GM04504 (cell line): ENCODE data around the gene DOK5.
"Not testable (repeated sequence)": the region's sequence is repeated elsewhere in the genome, so short reads cannot be mapped to it uniquely, and the experiment has no call there.

Source experiments
- DNase-seq: peaks from one replicate; pipeline ENCODE4 v3.0.0-alpha.2; 2012; ENCODE audit warnings: low read depth

Gene DOK5

DNA sequence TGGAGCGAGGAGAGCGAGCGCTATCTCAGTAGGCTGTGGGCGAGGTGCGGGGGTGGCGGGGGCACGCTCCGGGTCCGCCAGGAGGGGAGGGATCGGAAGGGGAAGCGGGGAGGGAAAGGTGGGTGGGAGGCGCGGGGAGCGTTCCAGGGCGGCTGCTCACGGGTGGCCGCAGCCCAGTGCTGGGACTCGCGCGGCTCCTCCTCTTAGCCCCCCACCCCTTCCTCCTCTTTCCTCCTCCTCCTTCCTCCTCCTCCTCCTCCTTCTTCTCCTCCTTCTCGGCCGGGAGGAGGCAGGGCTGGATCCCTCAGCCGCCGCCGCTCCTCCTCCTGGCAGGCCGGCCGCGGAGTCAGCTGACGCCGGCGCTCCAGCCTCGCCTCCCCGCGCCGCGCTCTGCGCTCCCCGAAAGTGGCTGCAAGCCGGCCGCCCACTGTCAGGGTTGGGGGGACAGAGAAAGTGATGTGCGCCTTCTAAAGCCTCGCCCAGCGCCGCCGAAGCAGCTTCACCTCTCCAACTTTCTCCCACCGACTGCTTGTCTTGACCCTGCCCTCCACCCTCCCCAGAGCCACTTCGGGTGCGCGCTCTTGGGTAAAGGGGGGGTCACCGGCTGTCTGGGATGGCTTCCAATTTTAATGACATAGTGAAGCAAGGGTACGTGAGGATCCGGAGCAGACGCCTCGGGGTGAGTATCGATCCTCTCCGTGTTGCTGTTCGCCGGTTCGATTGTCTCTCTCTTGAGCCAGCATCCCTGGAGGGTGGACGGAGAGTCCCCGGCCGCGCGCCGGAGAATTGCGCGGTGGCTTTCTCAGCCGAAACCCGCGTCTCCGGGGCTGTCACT, at the start of gene DOK5:
Gene DOK5, plus strand, starts transcription at position 260 of the 835 bp plus-strand sequence. Its CDS starts 354 bp downstream, at position 614.
- no peak for DNase-seq

DNA sequence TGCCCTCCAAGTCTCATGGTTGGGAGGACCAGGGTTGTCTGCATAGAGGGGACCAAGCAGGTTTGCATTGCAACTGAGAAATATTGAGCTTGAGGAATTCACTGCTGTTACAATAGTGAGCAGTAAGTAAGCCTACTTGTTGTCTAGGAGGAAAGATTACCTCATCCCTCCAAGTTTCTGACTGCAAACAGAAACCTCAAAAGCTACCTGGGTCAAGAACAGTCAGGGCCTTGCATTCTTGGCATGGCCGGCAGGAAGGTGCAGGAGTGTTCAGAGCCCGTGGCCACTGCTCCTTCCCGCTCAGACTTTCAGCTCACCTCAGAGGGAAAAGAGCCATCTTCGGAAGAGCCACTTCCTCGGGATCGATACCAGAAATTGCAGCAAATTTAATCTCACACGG, 46.0 kb upstream of the DOK5 start:
- DNase-seq, result no peak

DNA sequence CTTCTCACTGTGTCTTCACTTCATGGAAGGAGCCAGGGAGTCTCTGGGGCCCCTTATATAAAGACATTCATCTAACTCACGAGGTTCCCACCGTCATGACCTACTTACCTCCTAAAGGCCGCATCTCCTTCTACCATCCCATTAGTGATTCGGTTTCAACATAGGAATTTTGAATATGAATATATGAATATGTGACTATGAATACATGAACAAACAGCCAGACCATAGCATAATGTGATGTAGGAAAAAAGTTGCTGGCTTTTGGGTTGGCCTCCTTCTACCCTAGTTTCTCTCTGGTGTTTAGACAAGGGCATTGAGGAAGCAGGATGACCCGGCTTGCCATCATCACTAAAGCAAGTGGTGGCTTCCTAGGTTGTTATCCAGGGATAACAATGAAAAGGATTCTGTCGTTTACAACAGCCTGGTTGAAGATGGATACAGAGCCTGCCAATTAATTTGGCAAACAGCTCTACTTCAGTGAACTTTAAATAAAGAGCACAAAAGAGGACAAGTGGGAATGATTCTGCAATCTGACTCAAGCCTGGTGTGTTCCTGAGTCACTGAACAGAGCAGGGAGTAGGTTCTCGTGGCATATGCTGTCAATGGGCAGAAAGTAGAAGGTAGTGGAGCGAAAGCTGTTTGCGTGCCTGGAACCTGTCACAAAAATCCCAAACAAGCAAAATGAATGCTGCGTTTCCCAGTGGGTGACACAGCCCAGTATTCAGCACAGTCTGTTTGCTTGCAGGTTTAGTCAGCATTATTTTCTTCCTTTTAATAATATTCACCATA, 44.0 kb upstream of the DOK5 start:
- DNase-seq, result no peak

DNA sequence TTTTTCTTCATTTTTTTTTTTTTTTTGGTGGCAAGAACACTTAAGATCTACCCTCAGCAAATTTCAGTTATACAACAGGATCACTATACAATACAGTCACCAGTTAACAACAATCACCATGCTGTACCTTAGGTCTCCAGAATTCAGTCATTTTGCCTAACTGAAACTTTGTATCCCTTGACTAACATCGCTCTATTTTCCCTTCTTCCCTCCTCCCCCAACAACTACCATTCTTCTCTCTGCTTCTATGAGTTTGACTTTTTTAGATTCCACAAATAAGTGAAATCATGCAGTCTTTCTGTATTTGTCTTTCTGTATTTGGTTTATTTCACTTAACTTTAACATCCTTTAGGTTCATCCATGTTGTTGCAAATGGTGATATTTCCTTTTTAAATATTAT, 42.4 kb upstream of the DOK5 start:
- no peak for DNase-seq

DNA sequence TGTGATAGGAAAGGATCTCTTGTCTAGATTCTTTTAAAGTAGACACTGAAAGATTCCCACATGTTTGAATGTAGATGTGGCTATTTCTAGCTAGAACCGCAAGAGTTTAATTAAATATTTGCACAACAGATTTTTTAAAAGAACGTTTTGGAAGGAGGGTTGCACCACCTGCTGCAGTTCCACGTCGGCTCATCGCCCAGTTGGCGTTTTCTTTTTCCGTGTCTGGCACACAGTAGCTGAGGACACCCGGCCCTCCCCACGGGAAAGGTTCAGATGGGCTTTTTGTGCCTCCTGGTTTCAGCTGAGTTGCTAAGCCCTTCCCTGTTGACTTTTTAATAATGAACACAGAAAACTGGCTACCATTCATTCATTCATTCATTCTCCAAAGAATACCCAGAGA, 41.8 kb upstream of the DOK5 start:
- no peak for DNase-seq

DNA sequence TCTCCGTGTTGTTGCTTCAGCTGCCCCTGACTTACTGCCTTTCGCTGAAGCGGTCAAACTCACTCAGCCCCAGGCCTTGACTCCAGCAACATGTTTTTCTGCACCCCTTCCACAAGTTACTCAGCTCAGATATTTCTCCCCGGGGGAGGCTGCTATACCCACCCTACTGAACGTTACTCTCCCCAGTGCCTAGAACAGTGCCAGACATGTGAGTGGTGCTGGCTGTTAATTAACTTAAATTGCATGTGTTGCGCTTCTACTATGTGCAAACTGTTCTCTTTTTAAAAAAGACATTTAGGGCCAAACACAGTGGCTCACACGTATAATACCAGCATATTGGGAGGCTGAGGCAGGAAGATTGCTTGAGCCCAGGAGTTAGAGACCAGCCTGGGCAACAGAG, 41.2 kb upstream of the DOK5 start:
- no peak for DNase-seq

DNA sequence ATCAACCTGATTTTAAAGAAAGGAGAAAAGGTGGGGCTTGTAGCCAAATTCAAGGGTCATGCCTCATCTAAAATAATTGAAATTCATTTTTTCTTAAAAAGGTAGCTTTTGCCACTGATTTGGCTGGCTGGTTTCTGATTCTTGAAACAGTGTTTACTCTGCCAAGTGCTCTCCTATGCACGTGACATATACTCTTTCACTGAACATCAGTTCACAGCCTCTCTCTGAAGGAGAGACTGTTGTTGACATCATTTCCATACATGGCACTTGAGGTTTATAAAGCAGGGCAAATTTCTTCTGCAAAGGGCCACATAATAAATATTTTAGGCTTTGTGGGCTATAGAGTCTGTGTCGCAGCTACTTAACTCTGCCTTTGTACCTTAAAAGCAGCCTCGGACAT, 40.4 kb upstream of the DOK5 start:
- no peak for DNase-seq

DNA sequence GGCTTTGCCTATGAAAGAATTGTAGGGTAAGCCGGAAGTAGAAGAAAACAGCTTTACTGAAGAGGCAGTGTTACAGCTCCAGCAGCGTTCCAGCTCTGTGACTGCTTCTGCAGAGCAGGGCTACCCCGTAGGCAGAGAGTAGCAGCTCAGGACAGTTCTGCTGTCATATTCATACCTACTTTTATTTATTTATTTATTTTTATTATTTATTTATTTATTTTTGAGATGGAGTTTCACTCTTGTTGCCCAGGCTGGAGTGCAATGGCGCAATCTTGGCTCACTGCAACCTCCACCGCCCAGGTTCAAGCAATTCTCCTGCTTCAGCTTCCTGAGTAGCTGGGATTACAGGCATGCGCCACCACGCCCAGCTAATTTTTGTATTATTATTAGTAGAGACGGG, 39.0 kb upstream of the DOK5 start:
- not testable (repeated sequence) for DNase-seq

DNA sequence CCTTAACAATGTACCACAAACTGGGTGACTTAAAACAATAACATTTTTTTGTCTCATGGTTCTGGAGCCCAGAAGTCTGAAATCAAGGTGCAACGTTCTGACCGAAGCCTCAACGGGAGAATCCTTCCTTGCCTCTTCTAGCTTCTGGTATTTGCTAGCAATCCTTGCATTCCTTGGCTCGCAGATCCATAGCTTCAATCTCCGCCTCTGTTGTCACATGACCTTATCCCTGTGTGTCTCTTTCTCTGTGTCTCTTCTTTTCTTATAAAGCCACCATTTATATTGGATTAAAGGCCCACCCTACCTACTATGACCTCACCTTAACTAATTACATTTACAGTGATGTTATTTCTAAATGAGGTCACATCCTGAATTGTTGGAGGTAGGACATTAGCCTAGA, 37.2 kb upstream of the DOK5 start:
- no peak for DNase-seq

DNA sequence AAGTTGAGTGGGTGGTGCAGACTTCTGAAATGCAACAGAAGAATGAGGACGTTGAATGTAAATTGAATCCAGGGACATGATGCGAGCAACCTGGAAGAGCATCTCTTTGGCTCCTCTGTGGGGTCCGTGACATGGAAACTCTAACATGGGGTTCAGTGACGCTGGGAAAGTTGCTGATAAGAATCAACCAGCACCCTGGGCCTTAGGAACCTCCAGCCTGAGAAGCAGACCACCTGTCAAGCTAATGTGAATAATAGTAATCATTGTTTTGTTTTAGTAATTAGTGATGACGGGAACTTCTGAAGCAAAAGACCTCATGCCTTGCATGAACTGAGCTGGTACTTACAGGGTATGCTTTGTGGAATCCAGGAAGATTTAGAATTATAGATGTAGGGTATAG, 25.2 kb upstream of the DOK5 start:
- DNase-seq, result no peak

DNA sequence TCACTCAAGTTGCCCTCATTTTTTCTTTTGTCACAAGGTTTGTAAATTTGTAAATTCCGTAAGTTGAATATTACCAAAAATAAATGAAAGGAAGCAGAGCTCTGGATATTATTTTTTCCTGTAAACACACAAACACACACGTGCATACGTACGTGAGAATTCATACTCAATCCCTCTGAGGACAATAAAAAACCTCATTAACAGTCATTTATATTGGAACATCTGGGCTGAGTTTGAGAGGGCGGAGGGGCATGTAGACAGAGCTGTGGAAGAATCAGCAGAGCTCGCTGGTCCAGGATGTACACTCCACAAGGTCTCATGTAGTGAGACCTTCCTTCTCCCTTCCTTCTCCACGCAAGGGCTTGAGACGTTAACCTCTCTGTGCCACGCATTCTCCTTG, 24.2 kb upstream of the DOK5 start:
- DNase-seq, result no peak

DNA sequence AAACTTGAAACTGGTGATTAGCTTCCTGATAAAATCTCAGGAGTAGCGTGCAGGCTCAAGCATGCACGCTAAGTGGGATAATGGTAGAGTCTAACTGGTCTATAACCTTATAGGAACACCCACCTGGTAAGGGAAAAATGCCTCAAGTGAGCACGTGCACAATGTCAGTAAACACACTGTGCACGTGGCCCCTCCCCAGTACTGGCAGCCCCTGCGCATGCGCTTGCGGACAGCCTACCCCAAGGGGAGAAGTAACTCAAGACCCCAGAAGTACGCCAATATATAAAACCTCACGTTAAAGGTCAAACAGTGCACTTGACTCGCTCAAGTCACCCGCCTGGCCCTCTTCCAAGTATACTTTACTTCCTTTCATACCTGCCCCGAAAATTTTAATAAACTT, 23.1 kb upstream of the DOK5 start:
- no peak for DNase-seq

DNA sequence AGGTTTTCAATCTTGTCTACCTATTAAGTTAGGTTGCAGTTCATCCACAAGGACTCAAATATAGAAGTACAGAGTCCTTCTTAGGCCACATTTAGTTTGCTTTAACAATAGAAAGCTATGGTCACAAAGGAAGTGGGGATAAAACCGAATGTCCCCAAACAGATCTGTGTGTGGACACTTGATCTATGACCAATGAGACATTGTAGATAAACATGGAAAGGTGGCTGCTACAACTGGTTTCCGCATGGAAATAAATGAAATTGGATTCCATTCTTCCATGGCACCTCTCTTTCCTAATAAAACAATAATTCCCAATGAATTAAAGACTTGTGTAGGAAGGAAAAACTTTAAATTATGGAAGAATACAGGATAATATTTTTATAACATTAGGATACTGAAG, 20.4 kb upstream of the DOK5 start:
- DNase-seq, result no peak

DNA sequence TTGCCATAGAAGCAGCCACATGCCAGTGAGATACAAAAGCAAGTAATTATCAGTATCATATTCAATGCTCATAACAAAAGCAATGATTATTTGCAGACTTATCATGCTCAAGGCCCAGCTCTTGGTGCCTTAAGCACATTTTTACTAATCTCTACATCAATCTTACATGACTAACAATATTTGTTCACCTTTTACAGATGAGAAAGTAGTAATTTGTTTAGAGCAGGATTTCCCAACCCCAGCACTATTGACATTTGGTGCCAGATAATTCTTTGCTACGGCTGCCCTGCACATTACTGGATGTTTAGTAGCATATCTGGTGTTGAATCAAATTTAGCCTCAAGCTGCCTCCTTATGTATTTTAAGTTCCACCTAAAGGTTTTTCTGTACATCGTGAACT, 19.0 kb upstream of the DOK5 start:
- no peak for DNase-seq

DNA sequence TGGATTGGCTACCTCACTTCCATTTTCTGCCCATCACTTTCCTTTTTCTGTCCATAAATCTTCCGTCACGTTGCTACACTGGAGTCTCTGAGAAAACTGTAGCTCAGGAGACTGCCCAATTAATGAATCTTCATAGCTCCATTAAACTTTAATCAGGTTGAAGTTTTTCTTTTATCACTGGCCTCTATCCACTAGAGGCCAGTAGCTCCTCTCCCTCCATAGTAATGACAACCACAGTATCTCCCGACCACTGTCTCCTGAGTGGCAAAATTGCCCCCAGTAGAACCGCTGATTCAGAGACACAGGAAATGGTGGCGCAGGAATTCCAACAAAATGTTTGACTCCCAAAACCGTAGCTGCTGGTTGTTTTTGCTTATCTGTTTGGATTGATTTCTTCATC, 18.4 kb upstream of the DOK5 start:
- DNase-seq, result no peak

DNA sequence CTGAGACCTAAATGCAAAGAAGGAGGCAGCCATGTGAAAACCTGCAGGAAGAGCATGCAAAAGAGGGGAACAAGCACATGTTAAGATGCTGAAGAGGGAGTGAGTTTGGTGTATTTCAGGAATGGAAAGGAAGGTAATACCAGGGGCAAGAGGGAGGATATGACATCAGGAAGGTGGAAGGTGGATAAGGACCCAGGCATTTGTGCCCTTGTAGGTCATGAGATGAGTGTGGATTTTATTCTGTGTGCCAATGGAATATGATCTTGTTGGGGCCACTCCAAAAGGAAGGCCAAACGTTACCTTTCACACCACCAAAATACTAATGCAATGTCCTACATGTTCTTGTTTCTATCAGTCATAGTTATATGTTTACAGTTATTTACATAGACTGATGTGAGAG, 17.2 kb upstream of the DOK5 start:
- no peak for DNase-seq

DNA sequence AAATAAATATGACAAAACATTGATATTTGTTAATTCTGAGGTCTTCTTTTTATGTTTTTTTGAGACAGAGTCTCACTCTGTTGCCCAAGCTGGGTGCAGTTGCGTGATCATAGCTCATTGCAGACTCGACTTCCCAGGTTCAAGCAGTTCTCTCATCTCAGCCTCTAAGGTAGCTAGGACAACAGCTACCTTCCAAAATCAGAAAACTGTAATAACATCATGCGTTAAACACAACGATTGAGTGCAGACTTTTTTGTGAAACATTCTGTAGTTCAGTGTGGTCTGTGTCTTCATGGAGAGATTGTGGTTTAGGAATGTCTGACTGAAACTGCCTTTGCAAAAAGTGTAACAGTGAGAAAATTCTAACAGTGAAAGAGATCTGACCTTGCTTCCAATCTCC, 16.1 kb upstream of the DOK5 start:
- DNase-seq, result no peak

DNA sequence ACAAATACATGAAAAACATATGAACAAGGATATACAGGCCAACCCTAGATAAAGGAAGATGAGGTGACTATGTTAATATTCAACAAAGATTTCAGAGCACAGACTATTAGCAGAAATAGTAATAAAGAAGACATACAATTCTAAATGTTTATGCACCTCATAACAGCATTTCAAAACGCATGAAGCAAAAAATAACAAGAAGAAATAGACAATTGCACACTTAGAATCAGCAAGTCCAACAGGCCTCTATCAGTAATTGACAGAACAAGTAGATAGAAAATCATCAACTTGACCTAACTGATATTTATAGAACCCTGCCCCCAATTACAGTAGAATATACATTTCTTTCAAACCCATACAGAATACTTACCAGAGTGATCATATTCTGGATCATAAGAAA, 11.4 kb upstream of the DOK5 start:
- no peak for DNase-seq

DNA sequence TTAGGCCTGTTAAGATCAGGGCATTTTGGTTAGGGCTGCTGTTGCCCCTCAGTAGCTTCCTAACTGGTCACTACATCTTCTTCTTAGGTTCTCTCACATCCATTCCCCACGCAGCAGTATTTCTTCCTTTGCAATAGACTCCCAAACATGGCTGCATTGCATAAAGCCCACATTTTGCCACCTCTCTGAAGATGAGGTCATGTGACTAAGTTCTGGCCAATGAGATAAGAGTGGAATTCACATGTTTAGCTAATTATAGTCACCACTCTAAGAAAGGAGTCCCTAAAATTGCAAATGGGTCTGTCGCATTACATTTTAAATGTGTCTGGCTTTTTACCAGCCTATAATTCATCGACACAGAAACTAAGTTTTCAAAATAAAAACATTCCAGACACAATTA, 9.3 kb upstream of the DOK5 start:
- no peak for DNase-seq

DNA sequence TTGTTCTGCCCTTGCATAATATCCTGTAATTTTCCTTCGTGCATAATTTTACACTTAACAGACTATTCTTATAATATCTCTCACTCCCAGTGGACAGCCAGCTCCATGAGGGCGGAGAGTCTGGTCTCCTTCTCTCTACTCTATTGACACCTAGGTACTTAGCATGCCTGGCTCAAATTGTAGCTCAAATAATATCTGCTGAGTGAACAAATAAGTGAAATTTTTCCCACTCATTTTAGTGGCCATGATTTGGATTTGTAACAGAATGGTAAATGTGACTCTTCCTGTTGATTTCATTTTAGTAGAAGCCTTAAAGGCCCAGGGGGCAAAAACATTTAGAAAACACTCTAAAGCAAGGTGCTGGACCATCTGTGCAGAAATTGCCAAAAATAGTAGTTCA, 7.8 kb upstream of the DOK5 start:
- no peak for DNase-seq

DNA sequence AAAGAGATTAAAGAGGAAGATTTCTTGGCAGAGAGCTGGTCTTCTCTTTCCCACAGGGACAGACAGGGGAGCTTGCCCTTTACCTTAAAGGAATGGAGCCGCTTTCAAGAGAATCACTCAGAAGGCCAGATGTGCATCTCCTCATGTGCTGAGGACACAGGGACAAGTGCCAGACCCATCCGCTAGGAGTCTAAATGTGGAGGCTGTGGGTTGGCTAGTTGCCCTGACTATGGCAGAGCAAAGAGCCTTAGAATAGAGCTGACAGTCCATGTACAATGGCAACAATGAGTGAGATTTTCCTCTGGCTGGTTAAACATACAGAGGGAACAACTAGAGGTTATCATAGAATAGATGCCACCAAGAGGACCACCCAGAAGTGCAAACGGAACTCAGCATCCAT, 7.3 kb upstream of the DOK5 start:
- no peak for DNase-seq

DNA sequence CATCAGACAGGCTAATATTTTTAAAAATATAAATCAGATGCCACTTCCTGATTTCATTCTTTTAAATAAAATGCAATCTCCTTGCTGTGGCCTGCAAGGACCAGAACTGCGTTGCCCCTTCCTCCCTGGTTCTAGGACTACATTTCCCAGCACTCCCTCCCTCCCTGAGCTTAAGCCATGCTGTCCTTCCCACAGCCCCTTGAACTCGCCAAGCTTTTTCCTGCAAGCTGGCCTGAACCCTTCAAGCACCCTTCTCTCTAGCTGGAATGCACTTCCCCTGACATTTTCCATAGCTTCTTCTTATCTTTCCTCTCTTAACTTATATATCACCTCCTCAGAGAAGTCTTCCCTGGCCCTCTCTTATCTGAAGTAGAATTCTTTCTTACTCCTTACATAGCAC, 6.1 kb upstream of the DOK5 start:
- no peak for DNase-seq

DNA sequence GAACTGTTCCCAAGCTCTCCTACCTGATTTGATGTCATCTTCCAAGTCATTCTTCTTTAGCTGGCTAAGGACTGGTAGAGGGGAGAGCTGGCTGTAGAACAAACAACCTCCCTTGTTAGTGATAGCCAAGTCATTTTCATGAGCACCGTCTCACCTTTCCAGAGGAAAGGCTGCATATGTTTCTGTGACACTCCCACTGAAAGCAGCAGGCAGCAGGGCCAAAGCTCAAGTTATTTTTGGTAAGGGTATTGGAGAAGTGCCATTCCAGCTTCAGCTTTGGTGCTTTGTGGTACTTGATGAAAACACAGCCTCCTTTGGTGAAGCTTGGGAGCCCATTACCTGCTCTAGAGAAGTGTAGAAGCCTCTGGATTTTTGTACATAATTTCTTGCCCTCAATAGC, 5.4 kb upstream of the DOK5 start:
- DNase-seq, result no peak

DNA sequence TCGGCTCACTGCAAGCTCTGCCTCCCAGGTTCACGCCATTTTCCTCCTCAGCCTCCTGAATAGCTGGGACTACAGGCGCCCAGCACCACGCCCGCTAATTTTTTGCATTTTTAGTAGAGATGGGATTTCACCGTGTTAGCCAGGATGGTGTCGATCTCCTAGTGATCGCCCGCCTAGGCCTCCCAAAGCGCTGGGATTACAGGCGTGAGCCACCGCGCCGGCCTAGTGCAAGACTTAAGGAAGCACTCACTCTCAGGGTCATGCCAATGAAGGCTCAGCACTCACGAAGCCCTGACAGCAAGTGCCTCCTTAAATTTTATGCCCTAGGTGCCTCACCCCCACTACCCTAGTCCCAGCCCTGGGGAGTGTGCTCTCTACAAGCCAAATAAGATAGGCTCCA, 4.7 kb upstream of the DOK5 start:
- no peak for DNase-seq
